Upper lobe of left lung (tissue), 4 donors: ENCODE measurements around the gene IL17RD.

ENCODE experiments used
- POLR2A ChIP-seq, 4 donors: fragments of 450-650 bp; IDR thresholded peaks; one replicate each; pipeline ENCODE4 v1.5.1; 2016 to 2017; ENCODE audit warnings: antibody characterized with exemption in 4 of 4, mild to moderate bottlenecking in 2 of 4
- POLR2AphosphoS5 ChIP-seq, 2 donors: sonication (generic); formaldehyde crosslinking; IDR thresholded peaks; one replicate each; pipeline ENCODE4 v1.5.1; 2017; ENCODE audit warnings: antibody characterized with exemption in 2 of 2
- TF ChIP-seq, protein P1 (sequence below), 6 experiments: fragments of 450-650 bp in 4 of 6; fragments of 200-600 bp in 2 of 6; sonication (generic) in 2 of 6; IDR thresholded peaks; one replicate each; pipeline ENCODE4 v1.5.1; 2016 to 2019; ENCODE audit warnings: antibody characterized with exemption in 6 of 6

DNA sequence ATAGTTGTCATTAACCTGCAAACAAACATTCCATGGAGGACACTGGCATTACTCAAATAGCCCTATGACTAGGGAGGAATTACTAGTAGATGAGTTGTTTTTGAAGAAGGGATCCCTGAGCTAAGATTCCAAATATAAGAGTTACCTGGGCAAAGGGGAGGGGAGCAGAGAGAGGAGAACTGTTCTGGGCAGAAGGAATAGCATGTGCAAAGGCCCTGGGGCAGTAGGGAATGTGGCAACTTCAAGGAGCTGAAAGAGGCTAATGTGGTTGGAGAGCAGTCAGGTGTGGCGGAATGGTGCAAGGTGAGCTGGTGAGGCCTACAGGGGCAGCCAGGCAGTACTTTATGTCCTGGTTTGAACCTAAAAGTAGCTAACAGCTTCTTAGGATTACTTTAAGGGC lies 5.8 kb upstream of the IL17RD start:
- TF ChIP-seq POLR2A (IDR thresholded peaks at IDR 0.05) (no peak), POLR2AphosphoS5 (IDR thresholded peaks at IDR 0.05) (no peak)
- TF ChIP-seq, protein P1, sequence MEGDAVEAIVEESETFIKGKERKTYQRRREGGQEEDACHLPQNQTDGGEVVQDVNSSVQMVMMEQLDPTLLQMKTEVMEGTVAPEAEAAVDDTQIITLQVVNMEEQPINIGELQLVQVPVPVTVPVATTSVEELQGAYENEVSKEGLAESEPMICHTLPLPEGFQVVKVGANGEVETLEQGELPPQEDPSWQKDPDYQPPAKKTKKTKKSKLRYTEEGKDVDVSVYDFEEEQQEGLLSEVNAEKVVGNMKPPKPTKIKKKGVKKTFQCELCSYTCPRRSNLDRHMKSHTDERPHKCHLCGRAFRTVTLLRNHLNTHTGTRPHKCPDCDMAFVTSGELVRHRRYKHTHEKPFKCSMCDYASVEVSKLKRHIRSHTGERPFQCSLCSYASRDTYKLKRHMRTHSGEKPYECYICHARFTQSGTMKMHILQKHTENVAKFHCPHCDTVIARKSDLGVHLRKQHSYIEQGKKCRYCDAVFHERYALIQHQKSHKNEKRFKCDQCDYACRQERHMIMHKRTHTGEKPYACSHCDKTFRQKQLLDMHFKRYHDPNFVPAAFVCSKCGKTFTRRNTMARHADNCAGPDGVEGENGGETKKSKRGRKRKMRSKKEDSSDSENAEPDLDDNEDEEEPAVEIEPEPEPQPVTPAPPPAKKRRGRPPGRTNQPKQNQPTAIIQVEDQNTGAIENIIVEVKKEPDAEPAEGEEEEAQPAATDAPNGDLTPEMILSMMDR (IDR thresholded peaks at IDR 0.05), result no peak
